HG03103 (cell line): ENCODE results near the gene SDK1.
"Not testable (repeated sequence)": the region's sequence is repeated elsewhere in the genome, so short reads cannot be mapped to it uniquely, and the experiment has no call there.

Experiments
- ATAC-seq: cut with Tn5 transposase; IDR thresholded peaks from one replicate; pipeline ENCODE4 v1.9.1; 2021; ENCODE audit warnings: low read depth; ENCODE audit not compliant: unreplicated experiment

Gene SDK1

GRCh38 chr7:3960050-3960763, 659.2 kb downstream of the SDK1 start:
- ATAC-seq, result no peak

DNA sequence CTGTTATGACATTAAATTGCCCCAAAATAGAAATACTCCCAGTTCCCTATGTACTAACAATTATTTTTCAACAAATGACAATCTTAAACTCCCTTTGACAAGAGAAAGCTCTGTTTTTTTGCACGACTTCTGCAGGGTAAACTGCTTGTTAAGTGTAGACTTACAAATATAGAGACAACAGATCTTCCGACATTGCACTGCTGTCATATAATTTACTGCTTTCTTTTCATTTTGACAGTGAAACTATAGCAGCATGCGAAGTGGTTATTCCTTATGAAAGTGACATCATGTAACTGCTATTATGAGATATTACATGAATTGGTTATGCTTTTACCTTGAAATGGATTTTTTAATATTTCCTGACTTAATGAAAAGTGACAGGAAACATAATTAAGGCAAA, 659.9 kb downstream of the SDK1 start:
- ATAC-seq, result no peak

DNA sequence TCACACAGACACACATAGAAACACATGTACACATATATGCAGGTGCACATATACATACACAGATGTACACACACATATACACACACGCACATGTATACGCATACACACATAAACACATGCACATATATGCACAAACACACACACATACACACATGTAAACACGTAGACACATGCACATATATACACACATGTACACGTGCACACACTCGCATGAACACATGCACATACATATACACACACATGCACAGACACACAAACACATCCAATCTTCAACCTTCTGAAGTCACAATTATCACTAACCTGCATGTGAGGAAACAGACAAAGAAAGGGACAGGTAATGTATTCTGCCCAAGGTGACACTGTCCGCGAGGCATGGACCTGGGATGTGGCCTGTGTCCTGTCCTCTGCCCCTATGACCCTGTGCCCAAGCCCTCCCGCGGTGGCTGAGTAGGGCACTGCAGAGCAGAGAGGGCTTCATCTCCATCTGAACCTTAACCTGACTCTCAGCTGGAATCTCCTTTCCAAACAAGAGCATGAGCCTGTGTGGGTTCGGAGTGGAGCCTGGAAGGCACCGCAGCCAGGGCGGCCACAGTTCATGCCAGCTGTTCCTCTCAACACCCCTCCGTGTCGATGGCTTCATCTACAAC, 660.9 kb downstream of the SDK1 start:
- no peak for ATAC-seq

- ATAC-seq, result not testable (repeated sequence)
These were observed 662.7 kb downstream of the SDK1 start for GRCh38 chr7:3963768-3964167.

DNA sequence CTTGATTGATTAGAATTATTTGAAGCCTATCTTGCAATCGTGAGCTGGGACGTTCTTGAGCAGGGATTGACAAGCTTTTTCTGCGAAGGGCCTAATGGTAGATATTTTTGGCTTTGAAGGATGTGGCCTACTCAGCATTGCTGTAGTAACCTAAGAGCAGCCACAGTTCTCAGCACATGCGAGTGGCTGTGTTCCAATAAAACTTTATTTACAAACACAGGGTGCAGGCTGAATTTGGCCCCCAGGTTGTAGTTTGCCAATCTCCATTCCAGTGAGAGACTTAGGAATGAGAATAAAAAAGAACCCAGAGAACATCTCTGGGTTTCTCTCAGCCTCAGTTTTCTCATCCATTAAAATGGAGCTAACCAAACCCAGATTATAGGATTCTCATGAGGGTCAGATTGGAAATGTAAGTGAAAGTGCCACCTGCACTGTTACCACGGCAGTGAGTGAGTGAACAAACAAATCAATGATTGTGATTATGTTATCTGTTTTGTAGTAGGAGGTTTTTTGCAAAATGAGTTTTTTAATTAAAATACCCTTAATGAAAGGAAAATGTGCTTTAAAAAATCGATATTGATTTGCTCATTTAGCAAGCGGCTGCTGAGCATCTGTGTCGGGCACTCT, 664.0 kb downstream of the SDK1 start:
- no peak for ATAC-seq

- no peak for ATAC-seq
These were observed 664.8 kb downstream of the SDK1 start for GRCh38 chr7:3965794-3966395.

DNA sequence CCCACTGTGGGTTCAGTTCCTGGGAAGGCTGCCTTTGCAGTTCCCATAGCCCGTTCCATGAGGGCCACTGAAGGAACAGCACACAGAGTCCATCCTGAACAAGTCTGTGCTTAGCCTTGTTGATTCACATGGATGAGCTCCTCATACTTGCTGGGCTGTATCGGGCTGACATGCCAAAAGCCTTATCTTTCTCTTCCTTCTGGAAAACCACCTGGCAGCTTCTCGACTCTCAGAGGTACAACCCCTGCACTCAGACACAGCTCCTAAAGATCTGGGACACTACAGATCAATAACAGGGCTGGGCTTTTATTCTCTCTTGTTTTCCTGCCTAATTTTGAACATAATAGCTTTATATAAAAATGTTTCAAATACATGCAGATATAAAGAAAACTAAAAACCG, 667.2 kb downstream of the SDK1 start:
- no peak for ATAC-seq

DNA sequence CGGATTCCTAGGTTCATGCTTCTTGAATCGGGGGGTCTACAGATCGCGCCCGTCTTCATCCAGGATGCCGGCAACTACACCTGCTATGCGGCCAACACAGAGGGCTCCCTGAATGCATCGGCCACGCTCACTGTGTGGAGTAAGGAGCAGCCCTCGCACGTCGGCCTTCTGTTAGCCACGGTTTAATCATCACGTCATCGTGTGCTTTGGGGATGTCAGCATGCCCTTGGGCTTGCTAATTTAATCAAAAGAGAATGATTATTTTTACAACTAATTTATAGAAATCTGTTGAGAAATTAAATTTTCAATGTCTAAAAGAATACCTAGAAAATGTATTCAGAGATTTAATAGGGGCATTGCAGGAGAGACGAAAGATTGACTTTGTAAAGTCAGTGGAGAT, 668.2 kb downstream of the SDK1 start:
- ATAC-seq, result no peak

DNA sequence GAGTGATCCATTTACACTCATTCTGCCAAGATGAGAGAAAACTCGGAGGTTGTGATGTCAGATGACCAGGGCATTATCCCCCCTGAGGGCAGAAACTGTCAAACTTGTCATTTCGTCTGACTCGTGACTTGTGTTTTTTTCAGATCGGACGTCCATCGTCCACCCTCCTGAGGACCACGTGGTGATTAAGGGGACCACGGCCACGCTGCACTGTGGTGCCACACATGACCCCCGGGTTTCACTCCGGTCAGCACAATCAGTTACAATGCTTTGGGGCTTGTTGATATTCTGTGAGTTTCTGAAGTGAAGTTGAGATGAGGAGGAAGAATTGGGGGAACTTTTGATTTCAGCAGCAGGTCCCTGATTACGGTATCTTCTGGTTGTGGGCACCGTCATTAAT, 670.3 kb downstream of the SDK1 start:
- ATAC-seq, result no peak

GRCh38 chr7:3973264-3973663, 672.2 kb downstream of the SDK1 start:
- ATAC-seq, result no peak

- ATAC-seq, result no peak
These were observed 673.3 kb downstream of the SDK1 start for GRCh38 chr7:3974329-3974728.

DNA sequence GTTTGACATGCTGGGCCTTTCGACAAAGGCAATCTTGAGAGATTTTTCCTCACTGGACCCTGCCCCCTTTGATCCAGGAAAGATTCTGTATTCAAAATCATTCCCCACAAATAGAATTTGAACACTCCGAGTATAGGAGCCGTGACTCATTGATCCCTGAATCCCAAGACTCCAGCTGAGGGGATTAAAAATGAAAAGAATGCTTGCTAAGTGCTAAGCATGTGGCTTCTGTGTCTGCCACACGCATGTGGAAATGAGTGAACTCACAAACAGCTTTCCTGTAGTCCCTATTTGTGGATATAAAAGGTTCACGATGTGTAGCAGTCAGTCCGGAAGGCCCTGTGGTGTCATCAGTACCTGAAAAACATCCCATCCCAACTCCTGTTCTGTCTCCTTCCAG, 674.3 kb downstream of the SDK1 start:
- ATAC-seq, result no peak

DNA sequence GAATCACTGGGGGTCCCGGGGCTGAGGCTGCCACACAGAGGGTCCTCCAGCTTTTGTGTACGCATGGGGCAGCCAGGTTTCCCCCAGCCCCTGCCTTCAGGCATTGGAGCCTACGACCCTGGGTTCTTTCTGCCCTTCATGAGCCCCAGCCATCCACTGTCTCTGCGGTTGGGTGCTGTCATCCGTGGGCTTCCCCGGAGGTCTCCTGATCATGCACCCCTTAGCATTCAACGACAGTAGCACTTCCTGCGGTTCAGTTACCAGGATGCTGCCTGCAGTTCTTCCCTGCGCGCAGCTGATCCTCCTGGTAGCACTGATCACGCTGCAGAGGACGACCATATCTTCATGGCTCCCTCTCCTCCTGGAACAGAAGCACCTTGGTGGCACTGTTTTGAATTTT, 676.3 kb downstream of the SDK1 start:
- ATAC-seq, result no peak

DNA sequence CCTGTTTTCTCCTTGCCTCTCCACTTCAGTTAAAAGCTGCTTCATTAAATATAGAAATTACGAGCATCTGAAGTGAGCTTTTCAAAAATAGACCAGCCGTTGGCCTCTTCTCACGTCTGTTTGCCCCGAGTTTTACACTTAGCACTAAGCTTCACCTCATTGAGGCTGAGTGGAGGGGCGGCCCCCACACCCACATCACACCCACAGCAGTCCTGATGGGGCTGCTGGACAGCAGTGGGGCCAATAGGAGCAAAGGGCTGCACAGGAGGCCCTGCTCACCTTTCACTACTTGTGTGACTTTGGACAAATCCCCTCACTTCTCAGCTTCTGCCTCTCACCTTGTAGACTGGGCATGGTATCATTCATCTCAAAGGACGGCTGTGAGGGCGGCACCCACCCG, 677.8 kb downstream of the SDK1 start:
- no peak for ATAC-seq

- ATAC-seq, result no peak
These were observed 678.7 kb downstream of the SDK1 start for GRCh38 chr7:3979611-3980299.

DNA sequence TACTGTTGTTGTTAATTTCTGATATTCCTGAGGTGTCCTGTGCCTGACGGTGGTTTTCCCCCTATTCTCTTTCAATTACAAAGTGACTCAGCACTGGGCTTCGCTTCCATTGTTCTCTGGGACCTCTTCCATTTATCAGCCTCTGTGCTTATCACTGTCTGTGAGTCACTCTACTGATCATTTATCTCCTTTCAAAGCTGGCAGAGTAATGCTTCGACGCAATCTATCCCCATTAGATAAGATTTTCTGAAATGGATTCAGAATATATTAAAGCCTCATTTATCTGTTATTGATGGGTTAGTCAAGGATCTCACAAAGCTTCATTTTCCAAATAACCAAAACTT, 679.2 kb downstream of the SDK1 start:
- ATAC-seq, result no peak

GRCh38 chr7:3981281-3981680, 680.2 kb downstream of the SDK1 start:
- ATAC-seq, result no peak

GRCh38 chr7:3984456-3984855, 683.4 kb downstream of the SDK1 start:
- no peak for ATAC-seq

DNA sequence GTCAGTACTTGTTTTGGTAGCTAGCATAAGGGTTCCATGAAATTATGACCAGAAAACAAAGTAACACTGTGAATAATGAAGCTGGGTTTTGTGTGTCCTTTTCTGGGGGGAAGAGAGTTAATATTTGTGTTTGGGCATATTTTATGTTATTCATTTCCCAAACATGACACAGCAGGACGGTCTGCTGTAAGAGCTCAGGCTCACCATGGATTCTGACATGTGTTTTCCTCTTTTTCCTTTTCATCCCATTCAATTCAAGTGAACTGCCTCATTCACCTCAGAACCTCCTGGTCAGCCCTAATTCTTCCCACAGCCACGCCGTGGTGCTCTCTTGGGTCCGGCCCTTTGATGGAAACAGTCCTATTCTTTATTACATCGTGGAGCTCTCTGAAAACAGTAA, 685.9 kb downstream of the SDK1 start:
- no peak for ATAC-seq

DNA sequence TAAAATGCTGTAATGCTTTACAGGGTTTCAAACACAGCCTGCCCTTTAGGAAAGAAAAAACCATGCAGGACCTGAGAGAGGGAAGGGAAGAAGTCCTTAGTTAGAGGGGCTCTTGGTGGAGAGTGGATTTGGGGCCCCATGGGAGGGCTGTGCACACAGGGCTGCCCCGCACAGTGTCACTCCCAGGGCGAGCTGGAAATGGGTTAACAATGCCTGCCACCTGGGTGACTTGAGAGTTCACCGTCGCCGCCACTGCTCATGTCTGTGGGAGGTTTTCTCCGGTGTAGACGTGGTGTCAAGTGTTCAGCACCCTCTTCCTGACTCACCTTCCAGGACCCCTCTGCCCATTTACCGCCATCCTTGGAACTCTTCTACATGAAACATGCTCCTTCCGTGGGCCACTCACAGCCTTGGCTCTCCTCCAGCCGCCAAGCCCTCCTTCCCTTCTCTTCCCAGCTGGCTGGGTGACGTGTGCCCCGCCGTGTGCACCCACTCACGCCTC, 686.4 kb downstream of the SDK1 start:
- no peak for ATAC-seq

DNA sequence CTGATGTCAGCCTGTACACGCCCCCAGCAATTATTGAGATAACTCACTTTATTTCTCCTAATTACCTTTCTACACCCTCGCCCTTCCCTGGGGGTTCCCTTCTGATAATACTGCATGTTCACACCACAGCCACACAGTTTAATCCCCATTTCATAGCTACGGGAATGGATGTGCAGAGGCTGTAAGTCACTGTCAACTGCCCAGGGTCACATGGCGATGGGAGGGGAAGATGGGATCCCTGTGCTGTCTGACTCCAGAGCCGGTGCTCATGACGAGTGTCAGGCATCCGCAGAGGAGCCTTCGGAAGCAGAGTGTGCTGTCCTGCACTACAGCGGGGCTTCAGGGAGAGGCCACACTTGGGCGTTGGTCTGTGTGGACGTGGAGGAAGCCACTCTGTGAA, 688.7 kb downstream of the SDK1 start:
- ATAC-seq, result no peak
